Neutrophil (primary cell): ENCODE results near the gene MRNIP.

Experiments
- H3K27ac ChIP-seq: fragments of 200-600 bp; sonication (generic); 2 replicates; pipeline ENCODE4 v1.5.1; 2016; ENCODE audit warnings: mild to moderate bottlenecking, moderate library complexity
- H3K27me3 ChIP-seq: fragments of 200-600 bp; sonication (generic); 2 replicates; pipeline ENCODE4 v1.6.0; 2016; ENCODE audit warnings: mild to moderate bottlenecking
- H3K36me3 ChIP-seq: fragments of 200-600 bp; sonication (generic); 2 replicates; pipeline ENCODE4 v1.5.1; 2017
- H3K4me1 ChIP-seq, 2 experiments: fragments of 200-600 bp in 1 of 2; sonication (generic) in 1 of 2; 1 replicate in 1 of 2; 2 replicates in 1 of 2; pipeline versions ENCODE4 v1.5.1 to v1.6.1; 2013 to 2016; ENCODE audit warnings: low read depth in 1 of 2, low read length in 1 of 2, mild to moderate bottlenecking in 1 of 2, moderate library complexity in 1 of 2; ENCODE audit not compliant: control insufficient read depth in 1 of 2, insufficient read depth in 1 of 2
- H3K4me3 ChIP-seq, 2 experiments: fragments of 200-600 bp in 1 of 2; sonication (generic) in 1 of 2; 1 replicate in 1 of 2; 2 replicates in 1 of 2; pipeline ENCODE4 v1.5.1; 2013 to 2016; ENCODE audit warnings: low read depth in 1 of 2, low read length in 1 of 2, mild to moderate bottlenecking in 1 of 2, moderate library complexity in 1 of 2
- H3K9me3 ChIP-seq: fragments of 200-600 bp; sonication (generic); 2 replicates; pipeline ENCODE4 v1.5.1; 2016
- CTCF ChIP-seq: fragments of 200-600 bp; sonication (generic); IDR thresholded peaks from 2 replicates; pipeline ENCODE4 v1.5.1; 2016; ENCODE audit warnings: antibody characterized with exemption

Gene MRNIP

GRCh38 chr5:179797741-179798140, 60.9 kb downstream of the MRNIP start:
- Histone ChIP-seq H3K27ac (no peak overlapping the region), H3K36me3 (peaks cover 42% of the 10 kb centered on the region), H3K4me3 (no peak overlapping the region), H3K4me1 (peaks cover 48 to 59% of the 10 kb centered on the region in 2 experiments), H3K9me3 (no peaks in the 10 kb centered on the region), H3K27me3 (no peaks in the 10 kb centered on the region)
- TF ChIP-seq CTCF, result no peak

GRCh38 chr5:179796877-179797608, 61.6 kb downstream of the MRNIP start:
- TF ChIP-seq CTCF, result no peak
- H3K36me3 ChIP-seq, result peaks cover 42% of the 10 kb centered on the region
- no peaks in the 10 kb centered on the region for H3K27me3 ChIP-seq
- peak overlapping the region; percentile 76 for H3K27ac ChIP-seq
- peak overlapping the region; percentile 61 to 86 for H3K4me3 ChIP-seq
- H3K4me1 ChIP-seq, result peaks cover 46 to 59% of the 10 kb centered on the region in 2 experiments
- no peaks in the 10 kb centered on the region for H3K9me3 ChIP-seq

GRCh38 chr5:179795863-179796833, 62.5 kb downstream of the MRNIP start:
- peak overlapping the region; percentile 61 to 86 for H3K4me3 ChIP-seq
- TF ChIP-seq CTCF, result peak; percentile 95
- peaks cover 39% of the 10 kb centered on the region for H3K36me3 ChIP-seq
- peak overlapping the region; percentile 76 for H3K27ac ChIP-seq
- peaks cover 42 to 51% of the 10 kb centered on the region in 2 experiments for H3K4me1 ChIP-seq
- no peaks in the 10 kb centered on the region for H3K9me3 ChIP-seq
- no peaks in the 10 kb centered on the region for H3K27me3 ChIP-seq

- H3K27ac ChIP-seq, result peak overlapping the region; percentile 76
- peaks cover 32% of the 10 kb centered on the region for H3K36me3 ChIP-seq
- H3K27me3 ChIP-seq, result no peaks in the 10 kb centered on the region
- H3K4me1 ChIP-seq, result peaks cover 42 to 51% of the 10 kb centered on the region in 2 experiments
- TF ChIP-seq CTCF, result no peak
- no peaks in the 10 kb centered on the region for H3K9me3 ChIP-seq
- H3K4me3 ChIP-seq, result peak overlapping the region; percentile 61 to 86
These were observed 63.4 kb downstream of the MRNIP start for GRCh38 chr5:179795049-179795862.

GRCh38 chr5:179794575-179794974, 64.0 kb downstream of the MRNIP start:
- Histone ChIP-seq H3K4me3 (no peak overlapping the region), H3K27ac (no peak overlapping the region), H3K4me1 (peaks cover 42 to 51% of the 10 kb centered on the region in 2 experiments), H3K36me3 (peaks cover 26% of the 10 kb centered on the region), H3K9me3 (no peaks in the 10 kb centered on the region), H3K27me3 (no peaks in the 10 kb centered on the region)
- TF ChIP-seq CTCF, result no peak
